Raji (cell line): ENCODE measurements around the gene RASGEF1C.

Experiments used
- POLR2A ChIP-seq: IDR thresholded peaks from 2 replicates; pipeline ENCODE4 v1.6.1; 2011; ENCODE audit warnings: low read depth, low read length, control low read depth; ENCODE audit not compliant: insufficient read depth

RASGEF1C gene

DNA sequence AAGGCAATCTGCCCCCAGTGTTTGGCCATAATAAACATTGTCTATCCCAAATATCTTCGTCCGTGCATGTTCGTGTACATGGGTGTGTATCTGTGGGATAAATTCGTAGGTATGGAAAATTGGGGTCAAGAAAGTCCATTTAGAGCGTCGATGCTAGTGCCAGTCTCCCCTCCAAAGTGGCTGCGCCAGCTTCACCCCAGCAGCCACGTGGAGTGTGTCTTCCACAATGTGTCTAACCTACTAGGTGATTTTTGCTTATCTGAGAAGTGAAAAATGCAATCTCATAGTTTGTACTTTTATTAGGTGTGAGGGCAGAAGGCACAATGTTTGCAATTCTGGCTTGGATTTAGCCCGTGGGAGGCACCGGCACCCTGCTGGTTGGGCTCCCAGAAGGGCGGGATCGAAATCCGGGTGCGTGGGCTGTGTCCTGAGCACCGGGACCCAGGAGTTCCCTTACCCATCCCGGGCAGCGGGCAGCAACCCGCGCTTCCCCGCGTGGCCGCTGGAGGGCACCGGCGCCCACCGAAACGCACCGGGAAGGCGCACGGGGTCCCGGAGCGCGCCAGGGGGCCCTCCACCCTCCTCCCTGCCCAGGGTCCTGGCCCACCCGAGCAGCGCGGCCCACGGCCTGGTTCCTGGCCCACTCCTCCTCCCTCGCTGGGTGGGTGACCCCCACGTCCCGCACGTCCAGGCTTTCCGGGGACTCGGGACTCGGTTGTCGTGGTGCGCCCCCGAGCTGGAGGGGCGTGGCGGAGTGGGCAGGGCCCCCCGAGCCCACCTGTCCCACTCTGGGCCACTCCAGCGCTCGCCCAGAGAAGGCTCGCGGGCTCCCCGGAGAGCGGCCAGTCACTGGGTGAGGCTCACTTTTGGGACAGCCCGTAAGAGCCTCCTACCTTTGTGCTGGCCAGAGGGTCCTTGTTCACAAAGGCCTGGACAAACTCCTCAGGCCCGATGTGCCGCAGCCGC is 82.0 kb downstream of the RASGEF1C start:
- TF ChIP-seq POLR2A = no peak

DNA sequence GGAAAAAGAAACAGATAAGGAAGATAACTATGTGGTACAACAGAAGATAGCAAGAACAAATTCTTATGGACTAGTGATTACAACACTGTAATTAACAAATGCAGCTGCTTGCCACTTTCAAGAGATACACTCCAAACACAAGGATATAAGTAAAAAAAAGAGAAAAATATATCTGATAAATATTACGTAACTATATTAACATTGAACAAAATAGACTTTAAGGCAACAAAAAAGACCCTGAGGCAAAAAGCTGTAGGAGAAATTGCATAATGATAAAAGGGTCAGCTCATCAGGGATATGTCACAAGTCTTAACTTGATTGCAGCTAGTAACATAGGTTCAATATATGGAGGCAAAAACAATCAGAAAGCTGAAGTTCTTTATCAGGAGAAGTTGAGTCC is 86.1 kb downstream of the RASGEF1C start:
- TF ChIP-seq POLR2A = no peak

DNA sequence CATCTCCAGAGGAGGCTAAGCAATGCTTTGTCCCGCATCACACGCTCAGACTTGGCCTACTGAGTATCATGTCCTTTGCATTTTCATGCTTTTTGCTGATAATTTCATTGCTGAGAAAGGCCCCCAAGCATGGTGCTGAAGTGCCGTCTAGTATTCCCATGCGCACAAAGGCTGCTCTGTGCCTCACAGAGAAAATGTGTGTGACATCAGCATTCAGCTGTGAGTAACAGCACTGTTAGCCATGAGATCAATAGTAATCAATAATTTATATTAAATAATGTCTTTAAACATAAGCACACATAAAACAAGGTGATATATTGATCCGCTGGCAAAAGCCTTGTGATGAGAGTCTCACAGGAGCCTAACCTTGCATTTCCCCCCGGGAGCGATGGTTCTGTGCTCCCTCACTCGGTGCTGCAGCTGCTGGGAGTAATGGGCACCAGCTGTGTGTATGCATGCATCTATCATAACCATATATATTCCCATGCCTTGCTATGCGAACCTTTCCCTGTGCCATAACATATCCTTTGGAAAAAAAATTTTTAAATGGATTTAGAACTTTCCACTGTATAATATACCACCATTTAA is 87.1 kb downstream of the RASGEF1C start:
- TF ChIP-seq POLR2A = no peak

DNA sequence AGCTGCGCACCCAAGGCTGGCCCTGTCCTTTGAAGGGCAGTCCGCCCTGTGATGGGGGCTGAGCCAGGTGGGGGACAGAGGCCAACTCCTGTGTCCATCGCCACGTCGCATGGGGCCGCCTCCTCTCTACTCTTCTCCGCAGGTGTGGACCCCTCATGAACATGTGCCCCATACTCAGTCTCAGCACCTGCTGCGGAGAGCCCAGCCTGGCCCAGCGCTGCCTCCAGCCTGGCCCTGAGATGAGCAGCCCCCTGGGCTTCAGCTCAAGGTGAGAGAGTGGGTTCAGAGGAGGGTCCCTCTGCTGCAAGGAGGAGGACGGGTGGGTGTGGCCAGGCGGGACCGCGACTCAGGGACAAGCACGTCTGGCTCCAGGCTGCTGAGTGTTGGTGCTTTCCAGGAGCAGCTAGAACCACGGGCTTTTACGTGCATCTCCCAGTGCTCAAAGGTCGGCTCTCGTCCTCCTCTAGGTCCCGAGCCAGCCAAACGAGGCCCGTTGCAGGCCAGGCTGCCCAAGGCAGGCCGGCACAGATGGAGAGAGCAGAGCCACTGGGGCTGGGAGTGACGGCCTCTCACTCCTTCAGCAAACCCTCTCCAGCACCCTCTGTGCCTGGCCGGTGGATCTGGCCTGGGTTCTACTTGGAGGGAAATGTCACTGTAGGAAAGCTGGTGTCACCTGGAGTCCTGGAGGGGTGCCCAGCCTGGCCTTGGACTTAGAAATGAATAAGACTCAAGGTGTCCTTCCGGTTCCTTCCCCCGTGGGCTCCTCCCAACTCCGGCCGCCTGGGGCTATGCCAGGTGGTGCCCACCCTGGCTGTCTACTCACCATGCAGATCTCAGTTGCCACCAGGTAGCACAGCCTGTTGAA is 88.5 kb downstream of the RASGEF1C start:
- TF ChIP-seq POLR2A = no peak

DNA sequence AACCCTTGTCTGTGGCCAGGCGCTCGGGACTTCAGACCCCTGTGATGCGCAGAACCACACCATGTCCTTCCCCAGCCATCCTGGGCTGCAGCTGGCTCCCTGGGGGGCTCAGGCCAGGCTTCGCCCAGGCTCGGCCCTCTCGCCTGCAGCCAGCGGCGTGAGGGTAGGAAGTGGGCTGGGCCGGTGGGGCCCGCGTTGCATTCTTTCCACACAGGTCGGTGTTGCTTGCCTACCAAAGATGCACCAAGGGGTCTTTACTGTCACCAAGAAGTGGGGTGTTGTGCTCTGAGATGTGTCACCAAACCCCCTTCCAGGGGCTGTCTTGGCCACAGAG is 89.1 kb downstream of the RASGEF1C start:
- no peak for TF ChIP-seq POLR2A

DNA sequence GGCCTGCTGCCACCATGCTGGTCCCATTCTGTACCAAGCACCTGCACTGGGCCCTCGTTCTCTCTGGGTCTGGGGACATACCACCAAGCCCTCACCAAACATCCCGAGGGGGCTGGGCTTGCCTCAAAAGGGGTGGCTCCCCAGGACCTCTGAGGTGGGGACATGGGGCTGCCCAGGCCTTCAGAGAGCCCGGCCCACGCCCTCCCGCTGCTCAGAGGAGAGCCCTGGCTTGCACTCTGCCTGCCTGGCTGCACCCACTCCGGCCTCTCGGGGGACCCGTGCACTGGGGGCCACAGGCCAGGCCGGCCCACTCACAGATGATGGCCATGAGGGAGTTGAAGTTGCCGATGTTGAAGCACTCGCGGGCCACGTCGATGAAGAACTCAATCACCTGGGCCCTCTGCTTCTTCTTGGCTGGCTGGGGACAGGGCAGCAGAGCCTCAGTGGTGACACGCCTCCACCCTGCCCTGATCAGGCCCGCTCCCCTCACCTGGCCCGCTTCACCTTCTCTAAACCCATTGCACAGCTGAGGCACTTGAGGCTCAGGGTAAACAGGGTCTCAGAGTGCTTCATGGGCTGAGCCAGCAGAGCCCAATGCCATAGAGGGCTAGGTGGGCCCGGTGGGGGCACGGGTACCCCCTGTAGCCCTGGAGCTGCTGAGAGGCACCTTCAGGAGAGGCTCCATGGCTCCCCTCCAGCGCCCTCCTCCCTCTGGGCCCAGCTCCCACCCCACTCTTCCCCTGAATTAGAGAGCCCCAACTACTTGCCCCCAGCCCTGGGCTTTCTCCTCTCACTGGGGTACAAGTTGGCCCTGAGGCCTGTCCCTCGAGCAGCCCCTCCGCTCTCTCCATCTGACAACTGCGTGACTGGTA is 89.7 kb downstream of the RASGEF1C start:
- no peak for TF ChIP-seq POLR2A

DNA sequence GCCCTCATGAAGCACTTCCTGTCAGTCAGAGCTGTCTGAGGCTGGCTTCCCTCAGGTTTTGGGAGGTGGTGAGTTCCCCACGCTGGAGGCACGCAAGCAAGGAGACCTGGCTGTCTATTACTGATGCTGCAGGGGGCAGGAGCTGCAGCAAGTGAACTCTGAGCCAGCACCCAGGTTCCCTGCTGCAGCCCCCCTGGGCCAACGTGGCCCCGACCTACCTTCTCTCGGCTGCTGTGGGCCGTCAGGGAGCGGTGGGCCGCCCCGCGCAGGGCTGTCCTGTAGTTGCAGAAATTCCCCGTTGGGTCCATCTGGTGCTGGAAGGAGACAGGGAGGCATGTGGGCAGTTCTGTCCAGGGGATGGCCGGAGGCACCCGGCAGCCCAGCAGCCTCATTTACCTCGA is 90.6 kb downstream of the RASGEF1C start:
- TF ChIP-seq POLR2A = no peak

DNA sequence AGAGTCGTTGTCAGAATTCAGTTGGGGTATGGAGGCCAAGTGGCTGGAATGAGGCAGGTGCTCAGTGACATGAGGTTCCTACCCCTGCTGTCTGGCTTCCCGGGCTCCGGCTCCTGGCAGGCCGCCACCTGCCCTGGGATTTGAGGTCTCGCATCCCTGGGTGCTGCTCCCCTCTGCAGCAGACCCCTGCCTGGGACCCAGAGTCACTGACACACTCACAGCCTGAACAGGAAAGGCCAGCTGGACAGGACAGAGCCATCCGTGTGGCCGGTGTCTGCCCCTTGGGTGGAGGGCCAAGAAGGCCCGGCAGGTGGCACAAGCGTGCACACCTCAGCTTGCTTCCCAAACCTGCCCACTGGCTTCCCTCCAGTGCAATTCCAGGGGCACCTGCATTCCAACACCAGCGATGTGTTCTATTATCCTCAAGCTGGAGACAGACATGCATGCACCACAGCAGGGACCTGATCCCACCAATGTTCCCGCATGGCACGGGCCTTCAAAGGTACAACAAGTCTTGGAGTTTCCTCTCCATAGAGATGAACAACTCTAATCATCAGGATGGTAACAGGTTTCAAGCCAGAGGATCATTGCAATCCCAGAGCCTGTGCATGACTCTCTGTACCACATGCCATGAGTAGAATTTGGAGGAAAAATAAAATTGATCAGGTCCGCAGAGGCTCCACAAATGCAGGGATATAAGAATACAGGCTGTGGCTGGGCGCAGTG is 91.8 kb downstream of the RASGEF1C start:
- no peak for TF ChIP-seq POLR2A

DNA sequence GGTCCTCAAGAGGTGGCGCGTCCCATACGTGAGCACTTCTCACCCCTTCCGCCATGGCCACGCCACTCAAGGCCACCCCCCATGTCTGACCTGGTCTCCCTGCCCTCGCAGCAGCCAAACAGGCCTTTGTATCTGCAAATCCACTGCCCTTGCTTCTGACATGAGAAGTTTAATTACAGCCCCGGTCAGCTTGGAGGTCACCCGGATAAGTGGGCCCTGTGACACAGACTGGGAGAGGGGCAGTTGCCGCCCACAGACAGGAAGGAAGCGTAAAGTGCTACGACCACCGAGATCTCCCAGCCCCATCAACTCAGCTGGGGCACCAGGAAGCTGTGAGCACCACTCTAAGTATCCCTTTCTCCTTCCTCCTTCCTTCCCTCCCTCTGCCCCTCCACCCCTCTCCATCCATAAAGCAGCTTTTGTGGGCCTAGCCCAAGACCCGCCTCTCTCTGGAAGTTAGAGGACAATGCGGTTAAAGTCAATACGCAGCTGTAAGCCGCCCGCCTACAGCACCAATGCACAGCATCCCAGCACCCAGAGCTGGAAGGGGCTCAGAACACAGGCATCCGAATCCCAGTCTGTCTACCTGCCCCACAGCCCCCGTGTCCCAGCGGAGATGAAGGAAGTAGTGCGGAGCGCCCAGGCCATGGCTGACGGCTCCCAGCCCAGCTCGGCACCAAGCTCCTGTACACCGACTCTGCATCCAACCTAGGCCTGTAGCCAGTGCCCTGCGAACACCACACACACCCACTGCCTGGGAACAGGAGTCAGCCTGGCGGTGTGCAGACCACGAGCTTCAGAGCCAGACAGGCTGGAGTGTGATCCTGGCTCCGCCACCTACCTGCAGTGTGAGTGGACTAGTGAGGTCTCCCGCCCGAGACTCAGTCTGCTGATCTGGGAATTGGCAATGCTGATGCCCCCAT is 92.7 kb downstream of the RASGEF1C start:
- no peak for TF ChIP-seq POLR2A

DNA sequence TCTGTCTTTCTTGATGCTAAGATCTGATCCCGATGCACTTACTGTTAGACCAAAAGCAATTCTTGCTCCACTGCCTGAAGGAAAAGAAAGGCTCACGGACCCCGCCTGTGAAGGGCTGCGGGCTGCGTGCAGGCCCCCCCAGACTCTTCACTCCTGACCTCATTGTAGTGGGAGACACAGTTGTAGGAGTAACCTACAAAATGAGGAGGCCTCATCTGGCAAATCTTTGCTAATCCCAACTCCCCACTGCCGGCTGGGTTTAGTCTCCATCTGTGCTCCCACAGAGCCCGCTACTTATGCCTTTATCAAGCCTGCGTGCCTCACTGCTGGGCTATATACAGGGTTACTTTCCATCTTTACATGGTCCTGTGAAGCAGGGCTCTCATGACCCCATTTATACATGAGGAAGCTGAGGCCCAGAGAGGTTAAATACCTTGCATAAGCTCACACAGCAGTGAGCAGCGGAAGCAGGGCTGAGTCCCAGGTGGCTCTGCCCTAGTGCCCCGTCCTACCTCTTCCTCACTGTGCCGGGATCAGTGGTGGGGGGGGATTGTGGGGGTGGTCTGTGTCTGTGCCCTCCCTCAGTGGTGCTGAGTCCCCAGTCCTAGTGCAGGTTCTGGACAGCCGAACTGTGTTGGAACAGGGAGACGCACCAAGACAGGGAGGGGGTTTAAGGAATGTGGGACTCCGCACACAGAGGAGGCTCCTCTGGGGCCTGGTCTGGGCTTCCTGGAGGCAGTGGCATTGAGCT is 93.5 kb downstream of the RASGEF1C start:
- no peak for TF ChIP-seq POLR2A

DNA sequence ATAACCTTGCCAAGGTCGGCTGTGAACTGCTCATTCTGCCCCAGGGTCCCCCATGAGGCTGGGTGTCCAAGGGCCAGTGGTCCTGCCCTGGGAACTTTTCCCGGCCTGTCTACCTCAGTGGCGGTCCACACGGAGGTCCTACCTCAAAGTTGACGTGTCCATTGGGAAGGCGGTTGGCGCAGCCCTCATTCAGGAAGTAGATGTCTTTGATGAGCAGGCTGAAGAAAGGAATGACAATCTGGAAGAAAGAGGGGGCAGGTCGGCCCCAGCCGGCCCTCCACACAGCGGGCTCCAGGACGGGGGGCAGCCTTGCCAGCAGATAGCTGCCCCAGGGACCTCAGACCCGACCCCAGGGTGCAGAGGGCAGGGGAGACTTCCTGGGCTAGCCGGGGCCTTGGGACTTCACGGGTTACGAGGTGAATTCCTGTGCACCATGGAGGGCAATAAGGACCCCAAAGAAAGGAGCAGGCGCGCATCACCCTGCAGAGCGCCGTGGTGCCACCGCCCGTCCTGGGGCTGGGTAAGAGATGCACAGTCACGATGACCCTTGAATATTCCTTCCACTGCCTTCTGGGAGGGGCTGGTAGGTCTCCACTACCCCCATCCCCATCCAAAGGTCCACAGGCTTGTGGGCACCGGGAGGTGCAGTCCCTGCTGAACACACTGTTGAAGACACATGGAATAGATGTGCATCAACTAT is 94.6 kb downstream of the RASGEF1C start:
- TF ChIP-seq POLR2A = no peak
